OCI-LY7 (cell line): ENCODE data around the gene PAPOLG. TPM values are rescaled to one million over a fixed set of nuclear protein-coding genes. Genes with fewer than 3 reads are reported as not detected.

Experiments
- BruUV-seq: library from RNA; stranded (reverse); fragments of 400-500 nt; replicated peaks from 2 replicates; lab custom pipeline; 2021; lab: Mats Ljungman, UMichigan
- CTCF ChIA-PET: fragments of 300-600 bp; sonication (Branson Sonifier 250); formaldehyde crosslinking; loops from one replicate; lab custom pipeline; 2022; ENCODE audit warnings: antibody characterized with exemption; ENCODE audit not compliant: unreplicated experiment; lab: Charles Lee
- POLR2A ChIA-PET: fragments of 300-600 bp; sonication (Branson Sonifier 250); formaldehyde crosslinking; loops from one replicate; lab custom pipeline; 2022; ENCODE audit warnings: antibody characterized with exemption; lab: Charles Lee
- DNase-seq: peaks from one replicate; pipeline ENCODE4 v3.0.0-alpha.2; 2015; ENCODE audit warnings: low spot score
- H2AFZ ChIP-seq: fragments of 200-600 bp; sonication (generic), shearing (Covaris generic); 2 replicates; pipeline ENCODE4 v1.6.1; 2014; ENCODE audit warnings: mild to moderate bottlenecking, antibody characterized with exemption, low read length, moderate library complexity
- H3K27ac ChIP-seq: fragments of 200-600 bp; sonication (generic); 2 replicates; pipeline ENCODE4 v1.5.1; 2014; ENCODE audit warnings: mixed run types, low read depth, mild to moderate bottlenecking, moderate library complexity, low read length, inconsistent platforms; ENCODE audit not compliant: poor library complexity, severe bottlenecking
- H3K36me3 ChIP-seq: fragments of 200-600 bp; sonication (generic); 2 replicates; pipeline ENCODE4 v1.6.1; 2014; ENCODE audit warnings: mild to moderate bottlenecking, antibody characterized with exemption, low read length, moderate library complexity, mixed read lengths; ENCODE audit not compliant: insufficient read depth
- H3K4me1 ChIP-seq: fragments of 200-600 bp; sonication (generic); 2 replicates; pipeline ENCODE4 v1.5.1; 2014; ENCODE audit warnings: mild to moderate bottlenecking, low read length; ENCODE audit not compliant: insufficient read depth, poor library complexity, severe bottlenecking
- H3K4me2 ChIP-seq: fragments of 200-600 bp; sonication (generic); 2 replicates; pipeline ENCODE4 v1.6.1; 2014; ENCODE audit warnings: mild to moderate bottlenecking, low read length
- H3K4me3 ChIP-seq: fragments of 200-600 bp; sonication (generic); 2 replicates; pipeline ENCODE4 v1.5.1; 2014; ENCODE audit warnings: mild to moderate bottlenecking, low read depth, low read length; ENCODE audit not compliant: poor library complexity, severe bottlenecking
- H3K79me2 ChIP-seq: fragments of 200-600 bp; sonication (generic); 2 replicates; pipeline ENCODE4 v1.6.1; 2016; ENCODE audit warnings: low read depth, mild to moderate bottlenecking, low read length, moderate library complexity, mixed read lengths; ENCODE audit not compliant: insufficient read depth
- H3K9me2 ChIP-seq: fragments of 200-600 bp; sonication (generic); 2 replicates; pipeline ENCODE4 v1.6.1; 2016; ENCODE audit warnings: mild to moderate bottlenecking, low read length, mixed read lengths; ENCODE audit not compliant: insufficient read depth
- H3K9me3 ChIP-seq: fragments of 200-600 bp; sonication (generic); 2 replicates; pipeline ENCODE4 v1.6.1; 2014; ENCODE audit warnings: mild to moderate bottlenecking, mixed run types, low read length, mixed read lengths
- H4K20me1 ChIP-seq: fragments of 200-600 bp; sonication (generic); 2 replicates; pipeline ENCODE4 v1.6.1; 2014; ENCODE audit warnings: mild to moderate bottlenecking, antibody characterized with exemption, low read length, moderate library complexity, mixed read lengths; ENCODE audit not compliant: insufficient read depth
- EZH2phosphoT487 ChIP-seq: fragments of 200-600 bp; sonication (generic); IDR thresholded peaks from 2 replicates; pipeline ENCODE4 v1.6.1; 2018; ENCODE audit warnings: low read depth, borderline replicate concordance, mild to moderate bottlenecking, mixed run types, antibody characterized with exemption, low read length, moderate library complexity, mixed read lengths
- intact Hi-C: fragments of 100-400 bp; cut with micrococcal nuclease; formaldehyde crosslinking; loops from one replicate; pipeline ENCODE4 v1.10.0; 2022; ENCODE audit not compliant: unreplicated experiment
- total RNA-seq, 2 experiments: library from RNA; depleted of rRNA in 1 of 2; stranded (reverse); fragments of >200 nt in 1 of 2; shearing (Covaris generic) in 1 of 2; gene quantifications; 2 replicates each; pipeline ENCODE4 v1.2.3, GENCODE V29; 2014 to 2022
- TF ChIP-seq, protein P1 (sequence below): fragments of 200-600 bp; sonication (generic); conservative IDR thresholded peaks from 2 replicates; pipeline ENCODE4 v1.5.1; 2014; ENCODE audit warnings: mild to moderate bottlenecking, antibody characterized with exemption, low read length, moderate library complexity, mixed read lengths

The PAPOLG gene
- total RNA-seq, 2 experiments from 2014 or later: 14.6 to 15.0 TPM

DNA sequence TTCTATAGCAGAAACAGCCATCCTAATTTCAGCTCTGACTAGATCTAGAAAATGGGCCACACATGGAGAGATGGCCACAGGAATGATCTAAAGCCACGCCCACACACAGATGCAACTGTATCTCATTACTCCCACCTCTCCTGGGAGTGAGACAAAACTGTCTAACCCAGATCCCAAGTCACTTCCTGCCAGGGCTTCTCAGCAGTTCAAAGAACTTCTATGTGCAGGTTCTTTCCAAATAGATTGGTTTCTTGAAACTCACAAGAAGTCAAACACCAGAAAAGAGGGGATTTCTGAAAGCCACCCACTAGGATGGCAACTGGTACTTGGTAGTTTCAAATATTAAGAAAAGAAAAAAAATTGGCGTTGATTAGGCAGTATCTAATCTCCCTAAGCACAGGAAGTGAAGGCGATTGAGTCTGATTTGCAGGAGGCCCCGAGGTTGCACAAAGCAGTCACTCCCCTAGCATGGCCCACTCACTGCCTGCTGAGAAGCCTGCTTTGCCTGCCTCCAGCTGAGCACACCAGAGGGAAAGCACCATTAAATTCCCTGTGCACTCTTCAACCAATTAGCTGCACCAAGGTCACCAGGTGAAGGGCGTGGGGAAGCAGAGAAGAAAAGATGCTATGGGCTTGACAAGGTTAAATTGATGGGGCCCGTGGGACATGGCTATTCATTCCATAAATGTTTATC, 51.1 kb downstream of the PAPOLG start:
- Histone ChIP-seq H3K4me2 (peak overlapping the region; percentile 57), H3K9me2 (no peaks in the 10 kb centered on the region), H2AFZ (peak overlapping the region; percentile 96), H3K36me3 (0 out of 2 replicates have a peak, but pooled peaks cover 3% of the 10 kb centered on the region), H3K79me2 (no peaks in the 10 kb centered on the region), H3K9me3 (no peaks in the 10 kb centered on the region), H4K20me1 (no peaks in the 10 kb centered on the region), H3K4me3 (peak overlapping the region; percentile 3), H3K4me1 (peaks cover 53% of the 10 kb centered on the region), H3K27ac (peak overlapping the region; percentile 56)
- POLR2A ChIA-PET: interaction anchor here (1.2 to 2.8 kb wide), 6 partner anchors 11 to 75 kb away, joined by 4 to 12 read pairs (median 8); partner anchors contain the start of gene REL
- TF ChIP-seq EZH2phosphoT487: no peak
- TF ChIP-seq, protein P1, sequence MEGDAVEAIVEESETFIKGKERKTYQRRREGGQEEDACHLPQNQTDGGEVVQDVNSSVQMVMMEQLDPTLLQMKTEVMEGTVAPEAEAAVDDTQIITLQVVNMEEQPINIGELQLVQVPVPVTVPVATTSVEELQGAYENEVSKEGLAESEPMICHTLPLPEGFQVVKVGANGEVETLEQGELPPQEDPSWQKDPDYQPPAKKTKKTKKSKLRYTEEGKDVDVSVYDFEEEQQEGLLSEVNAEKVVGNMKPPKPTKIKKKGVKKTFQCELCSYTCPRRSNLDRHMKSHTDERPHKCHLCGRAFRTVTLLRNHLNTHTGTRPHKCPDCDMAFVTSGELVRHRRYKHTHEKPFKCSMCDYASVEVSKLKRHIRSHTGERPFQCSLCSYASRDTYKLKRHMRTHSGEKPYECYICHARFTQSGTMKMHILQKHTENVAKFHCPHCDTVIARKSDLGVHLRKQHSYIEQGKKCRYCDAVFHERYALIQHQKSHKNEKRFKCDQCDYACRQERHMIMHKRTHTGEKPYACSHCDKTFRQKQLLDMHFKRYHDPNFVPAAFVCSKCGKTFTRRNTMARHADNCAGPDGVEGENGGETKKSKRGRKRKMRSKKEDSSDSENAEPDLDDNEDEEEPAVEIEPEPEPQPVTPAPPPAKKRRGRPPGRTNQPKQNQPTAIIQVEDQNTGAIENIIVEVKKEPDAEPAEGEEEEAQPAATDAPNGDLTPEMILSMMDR: no peak
- DNase-seq: peak; percentile 65
- no TSS peak for BruUV-seq
- intact Hi-C loops: loop anchor here (2.0 kb wide), 1 partner anchor 76 kb away; no protein-coding TSS in a partner anchor
- CTCF ChIA-PET: interaction anchor here (1.1 kb wide), 1 partner anchor 11 kb away, joined by 3 read pairs; no protein-coding TSS in a partner anchor

DNA sequence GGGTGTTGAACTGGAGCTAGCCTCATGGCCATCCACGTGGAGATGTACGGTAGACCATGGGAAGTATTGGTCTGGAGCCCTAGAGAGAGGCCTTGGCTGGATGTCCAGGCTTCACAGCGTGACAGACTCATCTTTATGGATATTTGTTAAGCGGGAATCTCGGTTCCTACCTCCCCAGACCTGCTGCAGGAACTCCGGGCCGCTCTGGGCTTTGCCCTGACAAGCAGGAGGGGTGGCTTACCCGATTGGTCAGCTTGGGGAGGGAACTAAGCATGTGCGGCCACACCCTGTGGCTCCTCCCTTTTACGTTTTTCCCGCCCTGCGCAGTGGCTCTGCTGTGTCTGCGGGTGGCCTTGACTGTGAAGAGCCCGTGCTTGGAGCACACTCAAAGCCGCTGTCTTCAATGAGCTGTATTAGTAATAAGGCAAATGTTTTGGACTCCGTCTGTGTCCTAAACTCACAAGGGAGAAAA, 52.3 kb downstream of the PAPOLG start:
- Histone ChIP-seq H3K4me1 (peaks cover 53% of the 10 kb centered on the region), H3K36me3 (no peaks in the 10 kb centered on the region), H3K4me3 (no peak overlapping the region), H3K4me2 (no peak overlapping the region), H3K27ac (no peak overlapping the region), H3K9me3 (no peaks in the 10 kb centered on the region), H4K20me1 (no peaks in the 10 kb centered on the region), H2AFZ (no peak overlapping the region), H3K9me2 (no peaks in the 10 kb centered on the region), H3K79me2 (no peaks in the 10 kb centered on the region)
- intact Hi-C loops: no loop called here
- no peak for DNase-seq
- no TSS peak for BruUV-seq
- POLR2A ChIA-PET: interaction anchor here (0.6 to 2.8 kb wide), 5 partner anchors 9 to 211 kb away, joined by 3 to 12 read pairs (median 4); no protein-coding TSS in a partner anchor
- no peak for TF ChIP-seq EZH2phosphoT487
- TF ChIP-seq, protein P1: no peak
- CTCF ChIA-PET: interaction anchor here (1.1 kb wide), 1 partner anchor 10 kb away, joined by 3 read pairs; no protein-coding TSS in a partner anchor
